ENCODE data around the gene RYR1. TPM values are rescaled to one million over a fixed set of nuclear protein-coding genes. Genes with fewer than 3 reads are reported as not detected.

The RYR1 gene
- total and polyA plus RNA-seq, 2 of the 8 experiments (the other 6 are each of a cell fraction or from before 2014, with no cell fraction given), result 5.8 to 11.8 TPM

- peaks cover 0 to 2% of the 10 kb centered on the region in 2 experiments for H4K20me1 ChIP-seq (replicated peaks in 1 of 2; ENCODE audit: control insufficient read depth in 1 of 2, insufficient read depth in 2 of 2, low read length in 2 of 2)
- no peaks in the 10 kb centered on the region for H3K4me1 ChIP-seq (replicated peaks in 1 of 4; ENCODE audit: control insufficient read depth in 3 of 4, insufficient read depth in 4 of 4, low read length in 3 of 4)
- H3K56ac ChIP-seq (replicated peaks; ENCODE audit: insufficient read length, low read depth, low read length), result no peak overlapping the region
- WGBS, 2 experiments (ENCODE audit: extremely low coverage in 1 of 2, insufficient coverage in 1 of 2, insufficient read length in 1 of 2, insufficient replicate concordance in 2 of 2, low coverage in 1 of 2, low lambda C conversion rate in 2 of 2, missing lambda C conversion rate in 1 of 2), result 96% methylated on average over 6 of the region's 6 CpGs; no CpG with 5 or more reads in 1 of the 2 experiments
- H3K27ac ChIP-seq (ENCODE audit: low read depth, low read length), result no peak overlapping the region
- ChIA-PET CTCF (ENCODE audit: partially characterized antibody) (interaction anchor here (0.6 kb wide), 1 partner anchor 85 kb away, joined by 3 read pairs; no protein-coding TSS in a partner anchor), POLR2A (ENCODE audit: partially characterized antibody) (interaction anchor here (1.0 to 3.2 kb wide), 2 partner anchors 10 to 12 kb away, joined by 4 to 12 read pairs; partner anchors contain the start of genes EIF3K and MAP4K1)
- no peak overlapping the region for H2BK120ac ChIP-seq (replicated peaks; ENCODE audit: low read depth, low read length)
- H2AFZ ChIP-seq (ENCODE audit: low read length), result no peak overlapping the region
- H3K14ac ChIP-seq (ENCODE audit: insufficient read length), result no peak overlapping the region
- H3K18ac ChIP-seq (ENCODE audit: extremely low read depth, low read length), result no peak overlapping the region
- H3K79me1 ChIP-seq (ENCODE audit: low read depth, low read length), result no peaks in the 10 kb centered on the region
- no peak overlapping the region for H4K91ac ChIP-seq (replicated peaks; ENCODE audit: insufficient read length, low read length)
- H3K23ac ChIP-seq (ENCODE audit: insufficient read length), result no peak overlapping the region
- H2AK5ac ChIP-seq (ENCODE audit: low read depth, low read length), result no peak overlapping the region
- no peak overlapping the region for H4K5ac ChIP-seq (ENCODE audit: insufficient read length, low read depth, low read length)
- no peaks in the 10 kb centered on the region for H3K27me3 ChIP-seq (replicated peaks in 1 of 4; ENCODE audit: control insufficient read depth in 3 of 4, extremely low read depth in 1 of 4, insufficient read depth in 3 of 4, low read length in 3 of 4)
- no peak overlapping the region for H3K4me2 ChIP-seq (ENCODE audit: insufficient read depth in 1 of 2, low read depth in 2 of 2, low read length in 2 of 2)
- H4K8ac ChIP-seq (ENCODE audit: extremely low read depth, insufficient read depth, low read length), result no peak overlapping the region
- no peaks in the 10 kb centered on the region for H3K79me2 ChIP-seq (ENCODE audit: control insufficient read depth in 1 of 2, insufficient read depth in 2 of 2, low read length in 2 of 2)
- H2BK12ac ChIP-seq (ENCODE audit: low read depth, low read length), result no peak overlapping the region
- H3K23me2 ChIP-seq (ENCODE audit: low read depth, low read length), result no peaks in the 10 kb centered on the region
- no peak overlapping the region for H3K4me3 ChIP-seq (ENCODE audit: extremely low read depth in 1 of 4, insufficient read depth in 2 of 4, low read depth in 3 of 4, low read length in 4 of 4)
- H2BK20ac ChIP-seq (ENCODE audit: low read length), result no peak overlapping the region
- no peak overlapping the region for H3K9ac ChIP-seq (replicated peaks in 1 of 4; ENCODE audit: extremely low read depth in 1 of 4, low read depth in 3 of 4, low read length in 3 of 4)
- H2BK15ac ChIP-seq (ENCODE audit: low read length), result no peak overlapping the region
- H3K36me3 ChIP-seq (ENCODE audit: control insufficient read depth in 2 of 4, insufficient read depth in 4 of 4, low read length in 3 of 4), result peaks cover 12 to 64% (median 40%) of the 10 kb centered on the region in 4 experiments
- H3K4ac ChIP-seq (replicated peaks; ENCODE audit: insufficient read length, low read depth, low read length), result no peak overlapping the region
- DNase-seq (ENCODE audit: low read depth in 1 of 2, low spot score in 2 of 2) (no peak), FAIRE-seq (no peak)
- no peaks in the 10 kb centered on the region for H3K9me3 ChIP-seq (ENCODE audit: insufficient read depth in 2 of 2, low read depth in 1 of 2, low read length in 1 of 2)
- H2BK5ac ChIP-seq (ENCODE audit: low read depth, low read length), result no peak overlapping the region
- TF ChIP-seq CBX5 (IDR thresholded peaks at IDR 0.05; ENCODE audit: low read depth, low read length), result no peak
These were observed 196.1 kb downstream of the RYR1 start for GRCh38 chr19:38629568-38629967.
